RWPE1 (cell line): ENCODE results near the gene CA10.

ENCODE experiments used
- CTCF ChIA-PET: fragments of 350-600 bp; sonication (Branson Sonifier 250); formaldehyde crosslinking; extraction: SDS; loops from one replicate; lab custom pipeline; 2021; lab: Yijun Ruan, JAX
- POLR2A ChIA-PET: fragments of 400-600 bp; formaldehyde crosslinking; extraction: SDS; loops from one replicate; lab custom pipeline; 2020; ENCODE audit warnings: antibody characterized with exemption; ENCODE audit not compliant: low non-redundant PET; lab: Yijun Ruan, JAX
- DNase-seq: peaks from one replicate; pipeline ENCODE4 v3.0.0; 2012; ENCODE audit warnings: low spot score
- H3K27ac ChIP-seq: fragments of 450-650 bp; 2 replicates; pipeline ENCODE4 v1.5.1; 2017
- TF ChIP-seq, protein P1 (sequence below): fragments of 450-650 bp; conservative IDR thresholded peaks from 2 replicates; pipeline ENCODE4 v1.5.1; 2017; ENCODE audit warnings: low read depth, mild to moderate bottlenecking

Gene CA10

DNA sequence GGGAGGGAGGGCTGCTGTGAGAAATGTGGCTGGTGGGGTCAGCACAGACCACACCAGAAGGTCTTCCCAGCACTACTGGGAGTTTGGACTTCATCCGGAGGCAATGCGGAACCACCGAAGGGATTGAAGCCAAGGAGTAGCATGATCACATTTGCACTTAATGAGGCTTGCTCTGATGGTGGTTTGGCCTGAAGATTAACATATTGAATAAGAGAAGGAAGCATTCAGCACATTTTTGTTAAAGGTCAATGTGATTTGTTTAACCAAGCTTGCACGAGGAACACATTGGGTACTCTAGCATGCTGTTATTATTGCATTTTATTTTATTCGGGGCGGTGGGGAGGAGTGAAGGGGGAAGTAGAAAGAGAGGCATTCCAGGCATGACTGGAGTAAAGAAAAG is 519.5 kb downstream of the CA10 start:
- ChIA-PET POLR2A (no interaction called here), CTCF (no interaction called here)
- TF ChIP-seq, protein P1, sequence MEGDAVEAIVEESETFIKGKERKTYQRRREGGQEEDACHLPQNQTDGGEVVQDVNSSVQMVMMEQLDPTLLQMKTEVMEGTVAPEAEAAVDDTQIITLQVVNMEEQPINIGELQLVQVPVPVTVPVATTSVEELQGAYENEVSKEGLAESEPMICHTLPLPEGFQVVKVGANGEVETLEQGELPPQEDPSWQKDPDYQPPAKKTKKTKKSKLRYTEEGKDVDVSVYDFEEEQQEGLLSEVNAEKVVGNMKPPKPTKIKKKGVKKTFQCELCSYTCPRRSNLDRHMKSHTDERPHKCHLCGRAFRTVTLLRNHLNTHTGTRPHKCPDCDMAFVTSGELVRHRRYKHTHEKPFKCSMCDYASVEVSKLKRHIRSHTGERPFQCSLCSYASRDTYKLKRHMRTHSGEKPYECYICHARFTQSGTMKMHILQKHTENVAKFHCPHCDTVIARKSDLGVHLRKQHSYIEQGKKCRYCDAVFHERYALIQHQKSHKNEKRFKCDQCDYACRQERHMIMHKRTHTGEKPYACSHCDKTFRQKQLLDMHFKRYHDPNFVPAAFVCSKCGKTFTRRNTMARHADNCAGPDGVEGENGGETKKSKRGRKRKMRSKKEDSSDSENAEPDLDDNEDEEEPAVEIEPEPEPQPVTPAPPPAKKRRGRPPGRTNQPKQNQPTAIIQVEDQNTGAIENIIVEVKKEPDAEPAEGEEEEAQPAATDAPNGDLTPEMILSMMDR, result no peak
- no peak overlapping the region for H3K27ac ChIP-seq
- no peak for DNase-seq

- TF ChIP-seq, protein P1, result no peak
- CTCF ChIA-PET, result no interaction called here
Observed at GRCh38 chr17:51636291-51636690, 522.2 kb downstream of the CA10 start.

DNA sequence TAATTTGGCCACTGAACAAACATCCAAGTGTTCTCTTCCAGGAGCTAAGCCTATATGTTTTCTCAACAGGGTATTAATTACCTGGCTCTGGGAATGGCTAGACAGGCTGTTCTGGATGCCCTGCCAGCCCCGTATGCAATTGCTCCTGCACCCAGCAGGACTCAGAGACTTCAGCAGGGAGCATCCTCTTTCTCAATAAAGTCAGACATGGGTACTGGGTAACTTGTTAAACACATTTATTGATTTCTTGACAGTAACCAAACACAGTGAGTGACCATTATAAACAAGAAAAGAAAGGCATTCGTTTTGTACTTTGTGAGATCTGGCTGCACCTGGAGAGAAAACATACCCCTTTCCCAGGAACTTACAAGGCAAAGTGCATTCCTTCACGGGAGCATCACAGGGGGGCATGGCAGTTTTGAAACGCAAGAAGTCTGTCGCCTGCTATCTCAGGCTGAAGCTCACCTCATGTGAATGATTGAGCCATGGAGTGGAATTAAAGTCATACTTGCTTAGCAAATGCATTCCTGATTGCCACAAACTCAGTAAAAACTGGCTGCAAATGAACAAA is 528.3 kb downstream of the CA10 start:
- POLR2A ChIA-PET, result no interaction called here
- TF ChIP-seq, protein P1, result no peak
- H3K27ac ChIP-seq, result no peak overlapping the region
- CTCF ChIA-PET, result no interaction called here
- no peak for DNase-seq

More at GRCh38 chr17:51636291-51636690, 522.2 kb downstream of the CA10 start:
- DNase-seq, result no peak
- no peak overlapping the region for H3K27ac ChIP-seq
- POLR2A ChIA-PET, result no interaction called here

- TF ChIP-seq, protein P1, result no peak
- POLR2A ChIA-PET, result no interaction called here
- no peak overlapping the region for H3K27ac ChIP-seq
- CTCF ChIA-PET, result no interaction called here
- no peak for DNase-seq
Observed at GRCh38 chr17:51629232-51629631, 529.3 kb downstream of the CA10 start.

DNA sequence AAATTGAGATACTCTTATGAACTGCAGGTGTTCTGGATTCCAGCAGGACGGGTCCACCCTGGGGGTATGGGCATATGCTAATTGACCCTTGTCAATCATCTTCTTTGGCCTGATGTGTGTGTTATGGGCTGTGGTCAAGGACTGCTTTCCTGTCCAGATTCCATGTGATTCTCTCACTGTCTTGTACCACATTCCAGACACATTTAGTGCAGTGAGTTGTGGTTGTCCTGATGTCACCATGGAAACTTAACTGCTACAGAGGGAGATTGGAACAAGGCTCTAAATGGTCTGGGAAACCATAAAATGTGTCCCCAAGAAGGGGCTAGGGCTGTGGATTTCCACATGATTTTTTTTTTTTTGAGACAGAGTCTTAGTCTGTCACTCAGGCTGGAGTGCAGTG is 530.7 kb downstream of the CA10 start:
- TF ChIP-seq, protein P1, result no peak
- no peak for DNase-seq
- POLR2A ChIA-PET, result no interaction called here
- H3K27ac ChIP-seq, result no peak overlapping the region
- CTCF ChIA-PET, result no interaction called here

- TF ChIP-seq, protein P1, result no peak
- CTCF ChIA-PET, result no interaction called here
Observed at GRCh38 chr17:51618476-51618875, 540.0 kb downstream of the CA10 start.

More at GRCh38 chr17:51618476-51618875, 540.0 kb downstream of the CA10 start:
- POLR2A ChIA-PET, result no interaction called here
- H3K27ac ChIP-seq, result no peak overlapping the region
- DNase-seq, result no peak
